GM21447 (cell line): ENCODE measurements around the gene ROBO1.

ENCODE experiments used
- ATAC-seq: cut with Tn5 transposase; IDR thresholded peaks from one replicate; pipeline ENCODE4 v1.9.1; 2021; ENCODE audit not compliant: unreplicated experiment

Gene ROBO1

DNA sequence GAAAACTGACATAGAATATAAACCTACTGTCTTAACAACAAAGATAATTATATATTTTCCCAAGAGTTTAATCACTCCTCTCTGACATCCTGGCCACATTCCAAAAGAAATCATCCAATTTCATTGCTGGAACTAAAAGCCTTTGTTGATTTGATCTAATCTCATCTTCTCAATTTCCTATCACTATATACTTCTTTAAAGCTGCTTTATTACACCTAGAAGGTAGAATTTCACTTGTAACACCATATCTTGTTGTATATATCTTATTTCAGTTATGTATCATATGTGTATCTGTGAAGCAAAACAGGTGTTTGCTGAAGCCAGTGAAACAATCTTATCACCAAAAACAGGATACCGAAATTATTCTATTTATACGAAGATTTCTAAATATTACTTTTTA, 740.2 kb downstream of the ROBO1 start:
- ATAC-seq = no peak

DNA sequence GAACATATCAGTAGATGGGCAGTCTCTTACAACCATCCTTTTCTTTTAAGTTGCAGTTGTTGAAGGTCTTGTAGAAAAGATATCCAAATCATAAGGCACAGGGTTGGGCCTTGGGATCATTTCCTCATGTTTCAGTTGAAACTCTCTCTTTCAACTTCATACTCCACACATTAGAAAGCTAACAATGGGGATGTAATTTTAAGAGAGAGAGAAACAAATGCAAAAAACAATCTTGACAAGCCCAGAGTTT, 747.9 kb downstream of the ROBO1 start:
- ATAC-seq = no peak

DNA sequence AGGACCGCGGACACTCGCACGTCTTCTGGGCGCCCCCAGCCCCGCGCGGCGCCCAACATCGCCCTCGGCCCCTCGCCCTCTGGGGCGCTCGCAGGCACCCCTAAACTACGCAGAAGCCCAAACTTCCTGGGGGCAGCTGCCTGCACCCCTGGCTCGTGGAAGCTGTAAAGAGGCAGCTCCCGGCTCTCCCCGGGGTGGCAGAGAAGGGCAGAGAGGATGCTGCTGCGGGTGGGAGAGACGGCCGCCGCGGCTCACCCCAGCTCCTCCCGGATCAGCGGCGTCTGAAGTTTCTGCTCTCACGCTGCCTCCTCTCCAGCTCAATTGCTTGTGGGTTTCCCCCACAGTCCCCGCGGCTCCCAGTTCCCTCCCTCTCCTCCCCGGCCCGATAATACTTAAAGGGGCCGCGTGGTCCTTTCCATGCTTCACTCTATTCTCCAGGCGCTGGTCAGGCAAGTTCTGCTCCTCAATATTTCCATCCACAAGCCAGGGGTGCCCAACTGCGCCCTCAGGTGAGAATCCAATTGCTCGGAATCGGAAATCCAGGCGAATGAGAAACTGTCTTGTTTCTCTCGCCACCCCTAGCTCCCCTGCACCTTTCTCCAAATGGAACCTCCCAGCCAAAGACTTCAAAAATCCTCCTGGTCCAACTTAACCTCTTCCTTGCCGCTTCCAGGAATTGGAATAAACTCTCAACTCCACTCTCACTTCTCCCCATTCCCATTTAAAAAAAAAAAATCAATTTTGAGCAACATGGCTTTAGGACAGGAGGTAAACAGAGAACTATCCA, 748.5 kb downstream of the ROBO1 start:
- no peak for ATAC-seq

DNA sequence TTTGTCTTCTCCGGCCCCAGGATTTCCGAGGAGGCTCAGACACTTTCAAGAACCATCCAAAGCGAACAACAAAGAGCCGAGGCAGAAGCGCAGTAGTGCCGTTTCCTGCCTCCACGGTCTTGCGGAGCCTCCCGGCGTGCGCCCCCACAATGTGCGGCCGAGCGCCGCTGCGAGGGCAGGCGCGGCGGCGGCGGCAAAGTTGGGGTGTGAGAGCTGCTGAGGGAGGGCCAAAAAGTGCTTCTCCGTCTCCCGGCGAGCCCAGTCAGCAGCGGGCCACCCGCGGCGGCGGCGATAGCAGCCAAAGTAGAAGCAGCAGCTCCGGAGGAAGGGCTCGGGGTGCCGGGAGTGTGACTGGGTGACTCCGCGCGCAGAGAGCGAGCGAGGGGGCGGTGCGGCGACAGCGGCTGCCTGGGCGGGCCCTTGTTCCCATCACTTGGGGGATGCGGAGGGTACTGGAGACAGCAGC, 749.1 kb downstream of the ROBO1 start:
- ATAC-seq = no peak

DNA sequence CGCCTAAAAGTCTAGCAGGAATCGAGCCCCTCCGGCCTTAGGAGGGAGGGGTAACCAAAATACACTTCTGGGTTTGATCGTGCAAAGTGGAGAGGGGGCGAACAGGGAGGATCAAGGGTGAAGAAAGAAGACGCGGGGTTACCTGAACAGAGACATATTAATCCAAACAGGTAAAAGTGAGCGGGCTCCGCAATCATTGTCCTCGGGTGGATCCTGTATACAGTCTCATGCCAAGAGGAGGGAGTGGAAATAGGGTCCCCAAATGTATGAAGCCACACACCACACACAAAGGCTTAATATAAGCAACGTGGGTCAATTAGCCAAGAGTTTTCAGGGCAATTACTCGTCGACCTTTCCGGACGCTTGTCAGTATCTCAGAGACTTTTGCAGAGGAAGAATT, 749.5 kb downstream of the ROBO1 start:
- ATAC-seq = no peak

GRCh38 chr3:79016587-79017376, 751.0 kb downstream of the ROBO1 start:
- no peak for ATAC-seq

DNA sequence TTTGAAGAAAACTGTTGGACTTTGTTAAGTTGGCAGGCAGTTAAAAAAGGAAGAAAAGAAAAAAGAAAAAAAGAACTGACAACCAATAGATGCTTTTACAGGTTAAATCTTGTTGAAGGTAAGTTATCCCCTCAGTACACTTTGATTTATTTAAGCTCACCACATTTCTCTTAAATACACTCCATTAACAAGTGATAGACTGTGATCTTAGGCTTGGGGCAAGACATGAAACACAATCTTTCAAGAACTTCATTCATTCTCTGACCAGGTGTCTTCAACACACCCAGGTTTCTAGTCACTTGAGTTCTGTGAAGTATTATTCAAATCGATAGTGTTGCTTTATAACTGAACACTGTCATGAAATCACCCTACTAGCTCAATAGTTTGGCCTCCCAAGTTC, 751.9 kb downstream of the ROBO1 start:
- ATAC-seq = no peak

DNA sequence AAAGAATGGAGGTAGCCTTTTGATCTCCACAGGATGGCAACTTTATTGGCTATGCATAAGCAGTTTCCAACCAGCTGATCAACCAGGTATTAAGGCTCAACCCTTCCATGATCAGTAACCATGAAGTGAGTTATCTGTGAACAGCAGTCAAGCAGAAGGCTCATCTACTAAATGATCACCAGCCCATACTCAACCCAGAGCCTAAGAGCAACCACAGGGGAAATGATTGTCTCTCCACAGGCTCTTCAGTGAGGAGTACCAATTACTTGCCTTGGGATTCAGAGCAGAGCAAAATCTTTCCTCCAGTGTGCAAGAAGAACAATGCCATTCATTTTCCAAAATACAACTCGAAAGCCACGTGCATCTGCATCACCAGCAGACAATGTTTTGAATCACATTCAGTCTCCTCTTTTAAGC, 754.8 kb downstream of the ROBO1 start:
- no peak for ATAC-seq

- ATAC-seq = no peak
Observed at GRCh38 chr3:79012530-79012913, 755.3 kb downstream of the ROBO1 start.

- no peak for ATAC-seq
Observed at GRCh38 chr3:79011821-79012529, 755.8 kb downstream of the ROBO1 start.

DNA sequence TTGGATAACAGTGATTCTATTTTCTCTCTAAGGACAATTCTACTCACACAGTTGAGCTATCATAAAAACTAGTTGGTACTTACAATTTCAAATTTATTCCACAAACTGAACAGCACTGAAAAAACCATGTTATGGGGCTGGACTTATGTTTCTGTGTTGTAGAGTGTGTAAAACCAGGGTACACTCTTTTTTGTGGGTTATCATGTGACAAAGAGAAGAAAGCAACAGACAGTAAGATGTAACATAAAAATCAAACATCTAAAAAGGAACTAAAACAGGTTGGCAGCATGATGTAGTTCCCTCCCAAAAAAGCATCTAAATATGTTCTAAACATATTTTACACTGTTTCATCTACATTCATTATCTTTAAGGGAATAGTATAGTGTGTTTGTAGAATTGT, 757.9 kb downstream of the ROBO1 start:
- ATAC-seq = no peak

- ATAC-seq = no peak
Observed at GRCh38 chr3:79006077-79006476, 761.7 kb downstream of the ROBO1 start.

- ATAC-seq = no peak
Observed at GRCh38 chr3:79005084-79005483, 762.7 kb downstream of the ROBO1 start.

GRCh38 chr3:79003994-79004393, 763.8 kb downstream of the ROBO1 start:
- no peak for ATAC-seq

- no peak for ATAC-seq
Observed at GRCh38 chr3:79002465-79003372, 765.1 kb downstream of the ROBO1 start.

DNA sequence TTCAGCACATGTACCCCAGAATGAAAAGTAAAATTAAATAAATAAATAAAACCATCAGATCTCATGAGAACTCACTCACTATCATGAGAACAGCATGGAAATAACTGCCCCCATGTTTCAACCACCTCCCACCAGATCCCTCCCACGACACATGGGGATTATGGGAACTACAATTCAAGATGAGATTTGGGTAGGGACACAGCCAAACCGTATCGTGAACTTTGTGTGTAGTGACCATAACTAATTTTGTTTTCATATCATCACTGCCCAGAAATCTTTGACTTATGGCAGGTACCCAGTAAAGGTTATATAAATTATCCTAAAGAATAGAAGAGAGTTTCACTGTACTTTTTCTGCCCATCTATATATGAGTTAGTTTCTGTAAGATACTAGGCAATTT, 766.5 kb downstream of the ROBO1 start:
- ATAC-seq = no peak

DNA sequence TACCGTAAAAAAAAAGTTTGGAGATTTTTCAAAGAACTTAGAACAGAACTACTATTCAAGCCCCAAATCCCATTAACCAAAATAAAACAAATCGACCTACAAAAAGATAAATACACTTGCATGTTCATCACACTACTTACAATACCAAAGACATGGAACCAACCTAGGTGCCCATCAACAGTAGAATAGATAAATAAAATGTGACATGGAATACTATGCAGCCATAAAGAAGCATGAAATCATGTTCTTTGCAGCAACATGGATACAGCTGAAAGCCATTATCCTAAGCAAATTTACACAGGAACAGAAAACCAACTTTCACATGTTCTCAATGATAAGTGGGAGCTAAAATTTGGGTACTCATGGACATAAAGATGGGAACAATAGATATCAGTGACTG, 768.7 kb downstream of the ROBO1 start:
- no peak for ATAC-seq

DNA sequence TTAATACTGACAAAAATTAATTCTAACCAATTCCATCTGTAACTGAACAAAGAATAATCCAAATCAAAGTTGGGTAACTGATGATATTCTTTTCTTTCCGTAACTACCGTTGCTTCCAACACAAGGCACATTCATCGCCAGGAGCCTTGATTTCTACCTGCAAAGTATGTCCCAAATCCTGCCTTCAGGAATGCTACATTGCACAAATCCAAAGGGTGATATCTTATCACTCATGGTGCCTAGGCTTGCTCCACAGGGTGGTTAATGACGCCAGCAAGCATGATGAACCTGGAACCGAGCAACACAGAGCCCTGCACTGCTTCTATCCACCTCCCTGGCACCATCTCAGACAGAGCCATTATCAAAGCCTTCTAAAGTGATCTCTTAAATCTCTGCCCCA, 772.7 kb downstream of the ROBO1 start:
- no peak for ATAC-seq

DNA sequence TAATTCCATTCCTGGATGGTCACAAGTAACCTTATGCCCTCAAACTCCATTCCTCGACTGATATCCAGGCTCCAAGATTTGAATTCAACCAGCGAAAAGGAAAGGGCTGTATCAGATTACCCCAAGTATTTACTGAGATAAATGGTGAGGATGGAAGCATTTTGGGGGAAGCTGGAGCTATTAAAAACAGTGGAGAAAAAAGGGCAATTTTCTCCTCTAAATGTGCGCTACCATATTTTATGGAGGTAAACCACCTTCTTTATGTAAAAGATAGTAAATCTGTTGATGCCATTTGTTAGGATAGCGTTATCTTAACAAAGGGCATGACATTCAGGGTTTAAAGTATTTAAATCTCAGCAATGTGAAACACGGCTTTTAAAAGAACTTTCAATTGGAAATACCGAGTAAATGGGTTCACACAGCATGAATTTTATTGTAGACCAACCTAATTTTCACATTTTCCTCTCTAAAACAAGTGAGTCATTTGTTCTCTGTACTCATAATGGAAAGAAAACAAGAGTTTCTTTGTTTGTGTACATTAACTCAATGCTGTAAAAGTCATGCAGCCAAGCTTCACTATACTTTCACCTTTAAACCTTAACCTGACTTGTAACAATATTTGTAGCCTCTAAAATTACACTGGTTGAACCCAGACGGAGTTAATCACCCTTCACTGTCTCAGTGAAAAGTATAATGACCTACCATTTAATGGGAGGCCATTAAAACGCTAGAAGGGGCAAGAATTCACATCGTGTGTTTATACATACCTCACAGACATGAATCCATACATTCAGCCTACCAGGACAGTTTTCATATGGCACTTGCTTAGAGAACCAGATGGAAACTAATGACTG, 773.4 kb downstream of the ROBO1 start:
- no peak for ATAC-seq

- no peak for ATAC-seq
Observed at GRCh38 chr3:78993375-78993774, 774.4 kb downstream of the ROBO1 start.
